Testis (tissue), 2 donors: ENCODE results near the gene NYAP2.

ENCODE experiments used
- CTCF ChIP-seq, 3 experiments: fragments of 450-650 bp in 2 of 3; fragments of 200-600 bp in 1 of 3; sonication (generic) in 1 of 3; IDR thresholded peaks; one replicate each; pipeline ENCODE4 v1.5.1; 2016 to 2019; ENCODE audit warnings: antibody characterized with exemption in 3 of 3, mild to moderate bottlenecking in 2 of 3, moderate library complexity in 1 of 3
- POLR2A ChIP-seq: fragments of 450-650 bp; IDR thresholded peaks from one replicate; pipeline ENCODE4 v1.6.1; 2017; ENCODE audit warnings: antibody characterized with exemption, mild to moderate bottlenecking, moderate library complexity

GRCh38 chr2:225431105-225431863 lies 31.8 kb downstream of the NYAP2 start:
- TF ChIP-seq CTCF (IDR thresholded peaks at IDR 0.05) (no peak), POLR2A (no peak)
